HCT116 (cell line): Measurements from ENCODE around the gene ISCA2. TPM values are rescaled to one million over a fixed set of nuclear protein-coding genes. Genes with fewer than 3 reads are reported as not detected.

ENCODE experiments used
- ATAC-seq: fragments of 200-7000 bp; cut with Tn5 transposase; 2 replicates; pipeline ENCODE4 v1.9.1; 2020; ENCODE audit warnings: mild to moderate bottlenecking, moderate library complexity
- BruUV-seq: library from RNA; stranded (reverse); fragments of 400-500 nt; replicated peaks from 2 replicates; lab custom pipeline; 2021; lab: Mats Ljungman, UMichigan
- CTCF ChIA-PET: fragments of 300-600 bp; sonication (Branson Sonifier 250); formaldehyde crosslinking; loops from one replicate; lab custom pipeline; 2021; ENCODE audit warnings: antibody characterized with exemption; lab: Charles Lee
- POLR2A ChIA-PET: fragments of 300-600, 350-600 bp; sonication (Branson Sonifier 250); formaldehyde crosslinking; loops from one replicate; lab custom pipeline; 2021; ENCODE audit warnings: antibody characterized with exemption; lab: Charles Lee
- RAD21 ChIA-PET, 2 experiments: fragments of 300-600 bp; sonication (Branson Sonifier 250); formaldehyde crosslinking; loops; one replicate each; lab custom pipeline; 2023; ENCODE audit warnings: low total read pairs in 2 of 2; ENCODE audit not compliant: uncharacterized antibody in 2 of 2, unreplicated experiment in 2 of 2, low non-redundant PET in 1 of 2; lab: Charles Lee
- DNase-seq: peaks from one replicate; pipeline ENCODE4 v3.0.0-alpha.2; 2010; ENCODE audit warnings: low read depth, low spot score
- H2AFZ ChIP-seq: fragments of 200-600 bp; shearing (Covaris generic), sonication (generic); 2 replicates; pipeline ENCODE4 v1.6.1; 2017; ENCODE audit warnings: low read depth, mixed run types, mixed read lengths, antibody characterized with exemption, low read length; ENCODE audit not compliant: poor library complexity, severe bottlenecking
- H3K27ac ChIP-seq: 2 replicates; pipeline ENCODE4 v1.5.1; 2012; ENCODE audit warnings: low read depth, low read length
- H3K27me3 ChIP-seq: fragments of 200-600 bp; sonication (generic); 2 replicates; pipeline ENCODE4 v1.6.1; 2016; ENCODE audit warnings: mixed run types, low read length, mixed read lengths; ENCODE audit not compliant: insufficient read depth
- H3K36me3 ChIP-seq, 2 experiments: fragments of 200-500 bp in 1 of 2; fragments of 200-600 bp in 1 of 2; sonication (Bioruptor generic) in 1 of 2; sonication (generic) in 1 of 2; 2 replicates each; pipeline versions ENCODE4 v1.5.1 to v1.6.1; 2014 to 2016; ENCODE audit warnings: low read length in 2 of 2, inconsistent platforms in 1 of 2, mixed read lengths in 1 of 2, mixed run types in 1 of 2; ENCODE audit not compliant: insufficient read depth in 2 of 2, control insufficient read depth in 1 of 2
- H3K4me1 ChIP-seq, 2 experiments: fragments of 200-600 bp in 1 of 2; sonication (generic) in 1 of 2; 2 replicates each; pipeline versions ENCODE4 v1.5.1 to v1.6.1; 2012 to 2017; ENCODE audit warnings: low read length in 2 of 2, inconsistent platforms in 1 of 2, mild to moderate bottlenecking in 1 of 2, mixed read lengths in 1 of 2, mixed run types in 1 of 2, moderate library complexity in 1 of 2; ENCODE audit not compliant: insufficient read depth in 2 of 2, control insufficient read depth in 1 of 2
- H3K4me2 ChIP-seq: fragments of 200-600 bp; sonication (generic); 2 replicates; pipeline ENCODE4 v1.6.1; 2017; ENCODE audit warnings: mixed run types, low read length, mixed read lengths
- H3K4me3 ChIP-seq, 2 experiments: fragments of 200-600 bp in 1 of 2; sonication (generic) in 1 of 2; replicated peaks in 1 of 2; 2 replicates each; pipeline ENCODE4 v1.5.1; 2011 to 2016; ENCODE audit warnings: low read length in 2 of 2, control low read depth in 1 of 2, low read depth in 1 of 2, mild to moderate bottlenecking in 1 of 2, mixed read lengths in 1 of 2, mixed run types in 1 of 2
- H3K79me2 ChIP-seq: fragments of 200-600 bp; sonication (generic); 2 replicates; pipeline ENCODE4 v1.6.1; 2017; ENCODE audit warnings: mild to moderate bottlenecking, mixed run types, low read length, moderate library complexity, mixed read lengths; ENCODE audit not compliant: insufficient read depth
- H3K9ac ChIP-seq: fragments of 200-600 bp; sonication (generic); 2 replicates; pipeline ENCODE4 v1.6.1; 2016; ENCODE audit warnings: low read length, mixed read lengths
- H3K9me2 ChIP-seq: fragments of 200-600 bp; sonication (generic), shearing (Covaris generic); 2 replicates; pipeline ENCODE4 v1.6.1; 2017; ENCODE audit warnings: mixed run types, mild to moderate bottlenecking, moderate library complexity; ENCODE audit not compliant: insufficient read depth
- H3K9me3 ChIP-seq, 2 experiments: fragments of 200-500 bp in 1 of 2; fragments of 200-600 bp in 1 of 2; sonication (Bioruptor generic) in 1 of 2; sonication (generic) in 1 of 2; 2 replicates each; pipeline ENCODE4 v1.6.1; 2014 to 2017; ENCODE audit warnings: low read length in 2 of 2, mixed read lengths in 2 of 2, inconsistent platforms in 1 of 2, low read depth in 1 of 2, mild to moderate bottlenecking in 1 of 2, mixed run types in 1 of 2, moderate library complexity in 1 of 2; ENCODE audit not compliant: control insufficient read depth in 1 of 2, insufficient read depth in 1 of 2
- H4K20me1 ChIP-seq: fragments of 200-600 bp; sonication (generic), shearing (Covaris generic); 2 replicates; pipeline ENCODE4 v1.6.1; 2017; ENCODE audit warnings: mixed run types, mild to moderate bottlenecking, moderate library complexity; ENCODE audit not compliant: insufficient read depth
- ATF3 ChIP-seq: IDR thresholded peaks from 2 replicates; pipeline ENCODE4 v1.6.1; 2012
- CBX3 ChIP-seq: IDR thresholded peaks from 2 replicates; pipeline ENCODE4 v1.6.1; 2012; ENCODE audit warnings: low read depth
- EZH2 ChIP-seq: fragments of 200-600 bp; sonication (generic); IDR thresholded peaks from 2 replicates; pipeline ENCODE4 v1.6.1; 2017; ENCODE audit warnings: antibody characterized with exemption, mixed run types
- FOSL1 ChIP-seq: IDR thresholded peaks from 2 replicates; pipeline ENCODE4 v1.6.1; 2012; ENCODE audit warnings: low read depth
- JUND ChIP-seq: IDR thresholded peaks from 2 replicates; pipeline ENCODE4 v1.6.1; 2012
- POLR2A ChIP-seq: IDR thresholded peaks from 2 replicates; pipeline ENCODE4 v1.7.0; 2011; ENCODE audit warnings: borderline replicate concordance; ENCODE audit not compliant: insufficient read depth, insufficient read length; ENCODE audit errors: extremely low read depth
- POLR2AphosphoS5 ChIP-seq: IDR thresholded peaks from 2 replicates; pipeline ENCODE4 v1.6.1; 2011; ENCODE audit warnings: mild to moderate bottlenecking, low read depth, low read length, moderate library complexity
- RAD21 ChIP-seq: IDR thresholded peaks from 2 replicates; pipeline ENCODE4 v1.6.1; 2012; ENCODE audit warnings: low read depth, mild to moderate bottlenecking
- ZFX ChIP-seq: fragments of 450-650 bp; IDR thresholded peaks from 2 replicates; pipeline ENCODE4 v1.6.1; 2017
- intact Hi-C: fragments of 100-400 bp; cut with micrococcal nuclease; formaldehyde crosslinking; loops from 2 replicates; pipeline ENCODE4 v1.10.0; 2022
- total RNA-seq: library from RNA; stranded (reverse); gene quantifications from one replicate; pipeline ENCODE4 v1.2.1, GENCODE V29; 2021; ENCODE audit not compliant: unreplicated experiment

Gene ISCA2
- total RNA-seq, 1 experiment from 2014 or later, result 27.5 TPM

DNA sequence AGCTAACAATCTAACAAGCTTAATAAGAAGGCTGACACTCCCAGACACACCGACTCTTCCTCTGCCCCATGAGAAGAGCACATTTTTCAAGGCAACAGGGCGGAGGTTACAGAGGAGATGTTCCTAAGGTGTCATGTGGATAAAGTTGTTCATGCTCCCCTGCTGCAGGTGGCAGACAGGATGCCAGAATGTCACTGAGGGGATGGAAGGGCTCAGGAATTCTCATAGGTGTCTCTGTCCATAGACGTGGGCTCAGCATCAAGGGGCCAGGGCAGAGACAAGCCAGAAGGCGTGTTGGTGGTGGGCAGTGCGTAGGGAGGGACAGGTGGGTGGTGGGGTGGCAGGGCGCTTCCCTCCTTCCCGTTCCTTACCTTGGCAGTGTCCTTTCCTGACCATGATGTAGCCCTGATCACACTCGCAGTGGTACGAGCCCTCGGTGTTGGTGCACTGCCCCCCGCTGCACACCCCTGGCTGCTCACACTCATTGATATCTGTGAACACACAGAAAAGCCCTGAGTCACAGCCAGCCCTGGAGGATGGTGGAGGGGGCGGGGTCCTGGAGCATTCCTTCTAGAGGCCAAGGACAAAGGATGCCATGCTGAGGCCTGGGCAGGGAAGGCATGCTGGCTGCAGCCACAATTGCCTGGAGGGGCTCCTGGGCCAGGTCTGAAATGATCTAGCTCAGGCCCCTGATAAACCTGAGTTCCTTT lies 23.0 kb downstream of the ISCA2 start:
- Histone ChIP-seq H3K9me3 (no peaks in the 10 kb centered on the region), H3K9me2 (no peaks in the 10 kb centered on the region), H3K4me3 (no peak overlapping the region), H3K4me2 (0 out of 2 replicates have a peak overlapping the region, but pooled peaks have one; percentile 30), H2AFZ (no peak overlapping the region), H4K20me1 (no peaks in the 10 kb centered on the region), H3K79me2 (no peaks in the 10 kb centered on the region), H3K4me1 (peaks cover 4 to 12% of the 10 kb centered on the region in 2 experiments), H3K36me3 (no peaks in the 10 kb centered on the region), H3K27ac (no peak overlapping the region), H3K27me3 (no peaks in the 10 kb centered on the region), H3K9ac (no peak overlapping the region)
- DNase-seq, result no peak
- POLR2A ChIA-PET, result no interaction called here
- intact Hi-C loops, result no loop called here
- no peak for TF ChIP-seq ZFX
- RAD21 ChIA-PET, result no interaction called here
- no TSS peak for BruUV-seq
- ATAC-seq, result peak; percentile 69
- CTCF ChIA-PET, result no interaction called here

DNA sequence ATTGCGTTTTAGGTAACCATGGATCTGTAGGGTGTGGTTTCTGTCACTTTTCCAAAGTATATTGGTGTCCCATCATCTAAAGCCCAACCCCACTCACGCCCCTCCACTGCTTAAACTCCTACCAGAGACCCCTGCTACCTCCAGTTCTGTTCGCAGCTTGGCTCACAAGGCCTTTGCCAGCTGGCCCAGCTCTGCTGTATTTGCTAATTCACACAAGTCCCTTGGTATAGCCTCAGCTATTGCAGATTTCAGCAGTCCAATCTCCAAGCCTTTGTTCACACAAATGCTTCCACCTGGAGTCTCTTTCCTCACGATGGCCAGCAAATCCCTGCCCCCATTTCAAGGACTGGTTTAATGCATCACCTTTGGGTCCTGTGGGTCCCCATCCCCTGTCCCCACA lies 24.2 kb downstream of the ISCA2 start:
- no peak for ATAC-seq
- Histone ChIP-seq H2AFZ (no peak overlapping the region), H3K4me3 (no peak overlapping the region), H3K4me1 (peaks cover 4 to 12% of the 10 kb centered on the region in 2 experiments), H3K36me3 (no peaks in the 10 kb centered on the region), H3K27ac (no peak overlapping the region), H3K79me2 (no peaks in the 10 kb centered on the region), H3K27me3 (no peaks in the 10 kb centered on the region), H3K4me2 (no peak overlapping the region), H4K20me1 (no peaks in the 10 kb centered on the region), H3K9ac (no peak overlapping the region), H3K9me2 (no peaks in the 10 kb centered on the region), H3K9me3 (no peaks in the 10 kb centered on the region)
- RAD21 ChIA-PET, result no interaction called here
- CTCF ChIA-PET, result no interaction called here
- intact Hi-C loops, result no loop called here
- TF ChIP-seq POLR2A (no peak), POLR2AphosphoS5 (no peak), RAD21 (no peak), FOSL1 (no peak), ZFX (no peak), EZH2 (no peak), CBX3 (no peak), ATF3 (no peak), JUND (no peak)
- POLR2A ChIA-PET, result interaction anchor here (0.8 kb wide), 1 partner anchor 9 kb away, joined by 3 read pairs; no protein-coding TSS in a partner anchor
- no peak for DNase-seq
- no TSS peak for BruUV-seq
